K562 (cell line): ENCODE results near the gene C16orf74. TPM values are rescaled to one million over a fixed set of nuclear protein-coding genes. Genes with fewer than 3 reads are reported as not detected.

Experiments used
- MGA ChIP-seq: fragments of 450-650 bp; IDR thresholded peaks from 2 replicates; pipeline ENCODE4 v1.6.1; 2016; ENCODE audit warnings: mild to moderate bottlenecking, moderate library complexity
- polyA plus RNA-seq, 8 experiments: library from polyadenylated mRNA; depleted of rRNA in 4 of 8; stranded (reverse) in 5 of 8; unstranded in 3 of 8; fragments of >200 nt; fragmentation: Nextera tagmentation in 2 of 8; fragmentation: Illumina TruSeq in 1 of 8; extraction: Ambion mirVana in 2 of 8; extraction: Trizol in 1 of 8; gene quantifications; 2 replicates each; pipeline versions ENCODE4 v1.2.1 to v1.2.3, GENCODE V29; 2011 to 2014; ENCODE audit warnings: inconsistent platforms in 1 of 8, missing spikeins in 1 of 8
- total RNA-seq, 7 experiments: library from RNA; depleted of rRNA in 6 of 7; stranded (reverse); fragments of >200 nt in 6 of 7; fragmentation: Illumina TruSeq in 2 of 7; extraction: Trizol in 2 of 7; gene quantifications; 2 replicates each; pipeline versions ENCODE4 v1.2.1 to v1.2.3, GENCODE V29; 2011 to 2021; ENCODE audit warnings: low replicate concordance in 1 of 7
- TF ChIP-seq, protein P1 (sequence below): sonication (generic); formaldehyde crosslinking; IDR thresholded peaks from 2 replicates; pipeline ENCODE4 v1.4.0; 2020; ENCODE audit warnings: mild to moderate bottlenecking, missing genetic modification reagents
- TF ChIP-seq, protein P2 (sequence below): fragments of 250-450 bp; sonication (Bioruptor Pico); IDR thresholded peaks from 2 replicates; pipeline ENCODE4 v1.9.0; 2021; ENCODE audit warnings: mild to moderate bottlenecking

C16orf74 gene
- total and polyA plus RNA-seq, 9 of the 15 experiments (the other 6 are each of a cell fraction or from before 2014, with no cell fraction given), result not detected

GRCh38 chr16:85781695-85782370, 30.9 kb upstream of the C16orf74 start (continued):
- TF ChIP-seq MGA, result no peak
- TF ChIP-seq, protein P1, sequence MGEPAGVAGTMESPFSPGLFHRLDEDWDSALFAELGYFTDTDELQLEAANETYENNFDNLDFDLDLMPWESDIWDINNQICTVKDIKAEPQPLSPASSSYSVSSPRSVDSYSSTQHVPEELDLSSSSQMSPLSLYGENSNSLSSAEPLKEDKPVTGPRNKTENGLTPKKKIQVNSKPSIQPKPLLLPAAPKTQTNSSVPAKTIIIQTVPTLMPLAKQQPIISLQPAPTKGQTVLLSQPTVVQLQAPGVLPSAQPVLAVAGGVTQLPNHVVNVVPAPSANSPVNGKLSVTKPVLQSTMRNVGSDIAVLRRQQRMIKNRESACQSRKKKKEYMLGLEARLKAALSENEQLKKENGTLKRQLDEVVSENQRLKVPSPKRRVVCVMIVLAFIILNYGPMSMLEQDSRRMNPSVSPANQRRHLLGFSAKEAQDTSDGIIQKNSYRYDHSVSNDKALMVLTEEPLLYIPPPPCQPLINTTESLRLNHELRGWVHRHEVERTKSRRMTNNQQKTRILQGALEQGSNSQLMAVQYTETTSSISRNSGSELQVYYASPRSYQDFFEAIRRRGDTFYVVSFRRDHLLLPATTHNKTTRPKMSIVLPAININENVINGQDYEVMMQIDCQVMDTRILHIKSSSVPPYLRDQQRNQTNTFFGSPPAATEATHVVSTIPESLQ (CRISPR knock-in tag), result no peak
- TF ChIP-seq, protein P2, sequence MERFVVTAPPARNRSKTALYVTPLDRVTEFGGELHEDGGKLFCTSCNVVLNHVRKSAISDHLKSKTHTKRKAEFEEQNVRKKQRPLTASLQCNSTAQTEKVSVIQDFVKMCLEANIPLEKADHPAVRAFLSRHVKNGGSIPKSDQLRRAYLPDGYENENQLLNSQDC (CRISPR knock-in tag), result no peak
